ENCODE data around the gene LY6G5C. TPM values are rescaled to one million over a fixed set of nuclear protein-coding genes. Genes with fewer than 3 reads are reported as not detected.

LY6G5C gene
- total RNA-seq, 1 donor from 2014 or later = 3.9 TPM

DNA sequence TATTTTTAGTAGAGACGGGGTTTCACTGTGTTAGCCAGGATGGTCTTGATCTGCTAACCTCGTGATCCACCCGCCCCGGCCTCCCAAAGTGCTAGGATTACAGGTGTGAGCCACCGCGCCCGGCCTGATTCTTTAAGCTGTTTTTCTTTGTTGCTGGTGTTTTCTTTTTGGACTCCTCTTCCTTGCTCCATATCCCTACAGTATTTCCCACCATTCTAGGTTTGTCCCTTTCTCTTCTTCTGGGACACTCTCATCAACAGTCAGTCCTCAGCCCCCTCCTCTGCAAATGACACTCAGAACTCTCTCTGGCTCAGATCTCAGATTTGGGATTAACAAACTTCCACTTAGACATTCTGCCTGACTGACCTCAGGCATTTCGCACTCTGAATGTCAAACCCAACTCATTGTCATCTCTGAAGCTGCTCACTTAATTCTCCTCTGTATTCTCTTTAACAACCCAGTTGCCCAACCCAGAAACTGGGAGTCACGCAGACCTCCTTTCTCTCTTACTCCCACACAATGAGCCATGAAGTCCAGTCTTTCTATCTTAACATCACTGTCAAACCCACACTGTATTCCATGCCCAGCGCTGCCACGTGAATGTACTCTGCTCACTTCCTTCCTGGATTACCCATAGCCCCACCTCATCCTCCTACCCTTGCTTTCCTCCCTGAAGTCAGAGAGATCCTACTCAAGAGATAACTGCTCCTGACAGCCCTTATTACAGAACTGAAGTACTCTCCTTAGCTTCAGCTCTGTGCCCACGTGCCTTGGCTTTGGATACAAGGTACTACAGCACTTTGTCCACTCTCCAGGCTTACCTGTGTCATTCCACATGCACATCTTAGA, 44.9 kb upstream of the LY6G5C start:
- peaks cover 3% of the 10 kb centered on the region for H3K9me3 Mint-ChIP-seq (ENCODE audit: unreplicated experiment)

DNA sequence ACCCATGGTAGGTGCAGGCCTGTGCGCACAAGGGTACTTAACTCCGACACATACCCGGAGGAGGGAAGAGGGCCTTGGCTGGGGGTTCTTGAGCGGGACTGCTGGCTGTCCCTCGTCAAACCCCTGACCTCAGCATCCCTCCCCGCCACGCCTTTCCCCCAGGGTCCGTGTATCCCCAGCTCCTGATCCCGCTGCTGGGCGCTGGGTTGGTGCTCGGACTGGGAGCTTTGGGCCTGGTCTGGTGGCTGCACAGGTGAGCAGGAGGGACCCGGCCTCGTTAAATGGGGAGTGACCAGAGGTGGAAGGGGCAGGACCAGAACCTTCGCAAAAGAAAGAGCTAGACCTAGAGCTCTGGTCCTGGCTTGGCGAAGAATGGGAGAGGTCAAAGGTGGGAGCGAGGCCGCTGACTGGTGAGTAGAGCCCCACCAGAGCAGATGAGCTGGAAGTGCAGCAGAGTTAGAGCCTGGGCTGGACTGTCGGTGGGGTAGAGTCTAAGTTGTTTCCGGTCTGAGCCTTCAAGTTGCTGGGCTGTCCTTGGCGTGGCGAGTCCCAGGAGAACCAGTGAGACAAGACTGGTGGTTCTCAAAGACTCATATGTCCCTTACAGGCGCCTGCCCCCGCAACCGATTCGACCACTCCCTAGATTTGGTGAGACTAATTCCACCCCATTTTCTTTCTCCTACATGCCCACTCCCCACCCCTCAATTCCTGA, 43.3 kb upstream of the LY6G5C start:
- H3K27ac Mint-ChIP-seq (ENCODE audit: unreplicated experiment) = no peak overlapping the region
- H2AFZ ChIP-seq (ENCODE audit: low read depth, low read length) = no peak overlapping the region

More for the DNA sequence above, 44.9 kb upstream of the LY6G5C start:
- H3K4me1 Mint-ChIP-seq (ENCODE audit: low read depth, unreplicated experiment) = peaks cover 5% of the 10 kb centered on the region
- Histone ChIP-seq H4K20me1 (ENCODE audit: insufficient read depth, low read length) (peaks cover 26% of the 10 kb centered on the region), H3K4me1 (ENCODE audit: insufficient read depth, low read length) (peaks cover 13% of the 10 kb centered on the region), H3K4me2 (ENCODE audit: low read length) (no peak overlapping the region), H3K9ac (ENCODE audit: low read length) (no peak overlapping the region), H3K4me3 (ENCODE audit: insufficient read depth, low read depth, low read length) (no peak overlapping the region), H3K27me3 (ENCODE audit: insufficient read depth, low read length) (no peaks in the 10 kb centered on the region), H3K79me2 (ENCODE audit: insufficient read depth, low read length) (peaks cover 12% of the 10 kb centered on the region), H3K36me3 (ENCODE audit: insufficient read depth, low read length) (peaks cover 7% of the 10 kb centered on the region), H2AFZ (ENCODE audit: low read depth, low read length) (no peak overlapping the region), H3K9me3 (ENCODE audit: insufficient read depth, low read depth, low read length) (no peaks in the 10 kb centered on the region), H3K27ac (ENCODE audit: low read depth, low read length) (no peak overlapping the region)
- TF ChIP-seq EZH2 (IDR thresholded peaks at IDR 0.05; ENCODE audit: insufficient read depth, low read length) = no peak
- TF ChIP-seq, protein P1, sequence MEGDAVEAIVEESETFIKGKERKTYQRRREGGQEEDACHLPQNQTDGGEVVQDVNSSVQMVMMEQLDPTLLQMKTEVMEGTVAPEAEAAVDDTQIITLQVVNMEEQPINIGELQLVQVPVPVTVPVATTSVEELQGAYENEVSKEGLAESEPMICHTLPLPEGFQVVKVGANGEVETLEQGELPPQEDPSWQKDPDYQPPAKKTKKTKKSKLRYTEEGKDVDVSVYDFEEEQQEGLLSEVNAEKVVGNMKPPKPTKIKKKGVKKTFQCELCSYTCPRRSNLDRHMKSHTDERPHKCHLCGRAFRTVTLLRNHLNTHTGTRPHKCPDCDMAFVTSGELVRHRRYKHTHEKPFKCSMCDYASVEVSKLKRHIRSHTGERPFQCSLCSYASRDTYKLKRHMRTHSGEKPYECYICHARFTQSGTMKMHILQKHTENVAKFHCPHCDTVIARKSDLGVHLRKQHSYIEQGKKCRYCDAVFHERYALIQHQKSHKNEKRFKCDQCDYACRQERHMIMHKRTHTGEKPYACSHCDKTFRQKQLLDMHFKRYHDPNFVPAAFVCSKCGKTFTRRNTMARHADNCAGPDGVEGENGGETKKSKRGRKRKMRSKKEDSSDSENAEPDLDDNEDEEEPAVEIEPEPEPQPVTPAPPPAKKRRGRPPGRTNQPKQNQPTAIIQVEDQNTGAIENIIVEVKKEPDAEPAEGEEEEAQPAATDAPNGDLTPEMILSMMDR (IDR thresholded peaks at IDR 0.05; ENCODE audit: insufficient read depth, low read depth, low read length) = no peak
- H3K36me3 Mint-ChIP-seq (ENCODE audit: low read depth, unreplicated experiment) = peaks cover 23% of the 10 kb centered on the region
- no peak for DNase-seq (ENCODE audit: low read depth)
- H3K27ac Mint-ChIP-seq (ENCODE audit: unreplicated experiment) = no peak overlapping the region
- H3K27me3 Mint-ChIP-seq (ENCODE audit: low read depth, unreplicated experiment) = peaks cover 8% of the 10 kb centered on the region
- peak overlapping the region; percentile 2 for H3K4me3 Mint-ChIP-seq (ENCODE audit: unreplicated experiment)
- FAIRE-seq = no peak

More for the DNA sequence above, 43.3 kb upstream of the LY6G5C start:
- Histone ChIP-seq H3K9me3 (ENCODE audit: insufficient read depth, low read depth, low read length) (no peaks in the 10 kb centered on the region), H3K4me2 (ENCODE audit: low read length) (no peak overlapping the region), H3K27ac (ENCODE audit: low read depth, low read length) (no peak overlapping the region), H3K27me3 (ENCODE audit: insufficient read depth, low read length) (no peaks in the 10 kb centered on the region), H3K4me1 (ENCODE audit: insufficient read depth, low read length) (peaks cover 7% of the 10 kb centered on the region), H4K20me1 (ENCODE audit: insufficient read depth, low read length) (peaks cover 19% of the 10 kb centered on the region), H3K79me2 (ENCODE audit: insufficient read depth, low read length) (peaks cover 8% of the 10 kb centered on the region), H3K9ac (ENCODE audit: low read length) (no peak overlapping the region), H3K4me3 (ENCODE audit: insufficient read depth, low read depth, low read length) (no peak overlapping the region), H3K36me3 (ENCODE audit: insufficient read depth, low read length) (peaks cover 7% of the 10 kb centered on the region)
- H3K4me1 Mint-ChIP-seq (ENCODE audit: low read depth, unreplicated experiment) = peaks cover 4% of the 10 kb centered on the region
- H3K36me3 Mint-ChIP-seq (ENCODE audit: low read depth, unreplicated experiment) = peaks cover 21% of the 10 kb centered on the region
- TF ChIP-seq EZH2 (IDR thresholded peaks at IDR 0.05; ENCODE audit: insufficient read depth, low read length) = no peak
- TF ChIP-seq, protein P1 (IDR thresholded peaks at IDR 0.05; ENCODE audit: insufficient read depth, low read depth, low read length) = no peak
- no peak overlapping the region for H3K4me3 Mint-ChIP-seq (ENCODE audit: unreplicated experiment)
- peaks cover 5% of the 10 kb centered on the region for H3K9me3 Mint-ChIP-seq (ENCODE audit: unreplicated experiment)
- H3K27me3 Mint-ChIP-seq (ENCODE audit: low read depth, unreplicated experiment) = peaks cover 16% of the 10 kb centered on the region
- no peak for DNase-seq (ENCODE audit: low read depth)
- no peak for FAIRE-seq
